H1 (cell line): Measurements from ENCODE around the gene MGST1. TPM values are rescaled to one million over a fixed set of nuclear protein-coding genes. Genes with fewer than 3 reads are reported as not detected.

Source experiments
- KDM1A ChIP-seq: fragments of 200-600, 300-600 bp; sonication (generic); IDR thresholded peaks from 2 replicates; pipeline ENCODE4 v1.7.1; 2016; ENCODE audit warnings: mild to moderate bottlenecking, low read length, borderline replicate concordance
- MAX ChIP-seq: IDR thresholded peaks from 2 replicates; pipeline ENCODE4 v1.6.1; 2012; ENCODE audit warnings: inconsistent platforms
- RXRA ChIP-seq: IDR thresholded peaks from 2 replicates; pipeline ENCODE4 v1.6.1; 2011; ENCODE audit warnings: low read depth, mild to moderate bottlenecking, low read length, moderate library complexity; ENCODE audit not compliant: insufficient read depth
- polyA plus RNA-seq, 7 experiments: library from polyadenylated mRNA; depleted of rRNA in 3 of 7; stranded (reverse) in 5 of 7; unstranded in 2 of 7; fragments of >200 nt in 5 of 7; fragments of 200-250 nt in 2 of 7; gene quantifications; 1 replicate in 5 of 7; 2 replicates in 1 of 7; 4 replicates in 1 of 7; pipeline versions ENCODE4 v1.2.1 to v1.2.3, GENCODE V29; 2011 to 2013; ENCODE audit warnings: missing spikeins in 2 of 7, mixed read lengths in 2 of 7
- total RNA-seq: library from RNA; stranded (reverse); fragmentation: NEBNext Ultra II Directional; extraction: Animal tissue kit (Norgen Biotek cat#: 25700); gene quantifications from 2 replicates; pipeline ENCODE4 v1.2.1, GENCODE V29; 2021
- TF ChIP-seq, protein P1 (sequence below): fragments of 300-600 bp; sonication (generic); IDR thresholded peaks from 2 replicates; pipeline ENCODE4 v1.7.1; 2012; ENCODE audit warnings: low read length, moderate library complexity, mild to moderate bottlenecking, inconsistent platforms; ENCODE audit not compliant: insufficient replicate concordance
- TF ChIP-seq, protein P2 (sequence below), 3 experiments: IDR thresholded peaks; 1 replicate in 2 of 3; 2 replicates in 1 of 3; pipeline versions ENCODE4 v1.5.1 to v1.6.1; 2011; ENCODE audit warnings: low read length in 3 of 3, mild to moderate bottlenecking in 3 of 3, inconsistent platforms in 2 of 3, low read depth in 1 of 3, moderate library complexity in 1 of 3; ENCODE audit not compliant: insufficient read depth in 1 of 3; ENCODE audit errors: control extremely low read depth in 1 of 3

MGST1 gene
- total and polyA plus RNA-seq, 2 of the 8 experiments (the other 6 are each of a cell fraction or from before 2014, with no cell fraction given) = 442 to 478 TPM

DNA sequence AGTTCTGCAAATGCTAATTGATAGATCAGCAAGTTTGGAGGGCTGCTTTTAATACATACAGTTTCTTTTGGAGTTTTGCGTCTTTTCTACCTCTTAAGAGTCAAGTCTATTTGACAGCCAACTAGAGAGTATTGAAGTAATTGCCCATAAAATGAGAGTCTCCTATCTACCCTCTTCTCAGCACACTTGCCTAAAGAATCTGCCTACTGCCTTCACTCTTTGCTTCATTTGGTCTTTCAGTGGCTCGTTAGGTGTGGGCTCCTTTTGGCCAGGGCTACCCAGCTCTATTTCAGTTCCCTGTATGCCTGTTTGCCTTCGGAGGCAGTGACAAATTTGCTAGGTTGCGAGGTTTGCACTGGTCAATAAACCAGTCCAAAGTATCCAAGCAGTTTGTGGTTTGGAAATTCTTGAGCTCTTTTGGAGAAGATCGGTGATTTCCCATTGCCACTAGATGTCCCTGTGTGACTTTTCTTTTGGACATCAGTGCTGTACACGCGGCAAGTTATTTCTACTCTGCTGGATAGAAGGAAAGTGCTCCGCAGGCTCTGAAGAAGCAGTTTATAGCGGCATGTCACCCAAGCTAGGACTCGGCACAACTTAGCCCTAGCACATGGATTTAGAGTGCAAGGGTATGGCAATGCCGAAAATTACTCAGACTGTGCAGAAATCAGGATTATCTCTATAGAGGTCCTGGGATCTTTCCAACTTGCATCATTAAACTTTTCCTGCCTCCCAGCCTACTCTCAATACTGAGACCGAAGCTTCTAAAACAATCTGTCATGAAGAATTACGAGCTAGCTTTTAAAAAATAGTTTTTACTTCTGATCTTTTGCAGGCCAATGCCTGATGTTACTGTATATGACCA, 38.6 kb downstream of the MGST1 start (continued):
- TF ChIP-seq, protein P1, sequence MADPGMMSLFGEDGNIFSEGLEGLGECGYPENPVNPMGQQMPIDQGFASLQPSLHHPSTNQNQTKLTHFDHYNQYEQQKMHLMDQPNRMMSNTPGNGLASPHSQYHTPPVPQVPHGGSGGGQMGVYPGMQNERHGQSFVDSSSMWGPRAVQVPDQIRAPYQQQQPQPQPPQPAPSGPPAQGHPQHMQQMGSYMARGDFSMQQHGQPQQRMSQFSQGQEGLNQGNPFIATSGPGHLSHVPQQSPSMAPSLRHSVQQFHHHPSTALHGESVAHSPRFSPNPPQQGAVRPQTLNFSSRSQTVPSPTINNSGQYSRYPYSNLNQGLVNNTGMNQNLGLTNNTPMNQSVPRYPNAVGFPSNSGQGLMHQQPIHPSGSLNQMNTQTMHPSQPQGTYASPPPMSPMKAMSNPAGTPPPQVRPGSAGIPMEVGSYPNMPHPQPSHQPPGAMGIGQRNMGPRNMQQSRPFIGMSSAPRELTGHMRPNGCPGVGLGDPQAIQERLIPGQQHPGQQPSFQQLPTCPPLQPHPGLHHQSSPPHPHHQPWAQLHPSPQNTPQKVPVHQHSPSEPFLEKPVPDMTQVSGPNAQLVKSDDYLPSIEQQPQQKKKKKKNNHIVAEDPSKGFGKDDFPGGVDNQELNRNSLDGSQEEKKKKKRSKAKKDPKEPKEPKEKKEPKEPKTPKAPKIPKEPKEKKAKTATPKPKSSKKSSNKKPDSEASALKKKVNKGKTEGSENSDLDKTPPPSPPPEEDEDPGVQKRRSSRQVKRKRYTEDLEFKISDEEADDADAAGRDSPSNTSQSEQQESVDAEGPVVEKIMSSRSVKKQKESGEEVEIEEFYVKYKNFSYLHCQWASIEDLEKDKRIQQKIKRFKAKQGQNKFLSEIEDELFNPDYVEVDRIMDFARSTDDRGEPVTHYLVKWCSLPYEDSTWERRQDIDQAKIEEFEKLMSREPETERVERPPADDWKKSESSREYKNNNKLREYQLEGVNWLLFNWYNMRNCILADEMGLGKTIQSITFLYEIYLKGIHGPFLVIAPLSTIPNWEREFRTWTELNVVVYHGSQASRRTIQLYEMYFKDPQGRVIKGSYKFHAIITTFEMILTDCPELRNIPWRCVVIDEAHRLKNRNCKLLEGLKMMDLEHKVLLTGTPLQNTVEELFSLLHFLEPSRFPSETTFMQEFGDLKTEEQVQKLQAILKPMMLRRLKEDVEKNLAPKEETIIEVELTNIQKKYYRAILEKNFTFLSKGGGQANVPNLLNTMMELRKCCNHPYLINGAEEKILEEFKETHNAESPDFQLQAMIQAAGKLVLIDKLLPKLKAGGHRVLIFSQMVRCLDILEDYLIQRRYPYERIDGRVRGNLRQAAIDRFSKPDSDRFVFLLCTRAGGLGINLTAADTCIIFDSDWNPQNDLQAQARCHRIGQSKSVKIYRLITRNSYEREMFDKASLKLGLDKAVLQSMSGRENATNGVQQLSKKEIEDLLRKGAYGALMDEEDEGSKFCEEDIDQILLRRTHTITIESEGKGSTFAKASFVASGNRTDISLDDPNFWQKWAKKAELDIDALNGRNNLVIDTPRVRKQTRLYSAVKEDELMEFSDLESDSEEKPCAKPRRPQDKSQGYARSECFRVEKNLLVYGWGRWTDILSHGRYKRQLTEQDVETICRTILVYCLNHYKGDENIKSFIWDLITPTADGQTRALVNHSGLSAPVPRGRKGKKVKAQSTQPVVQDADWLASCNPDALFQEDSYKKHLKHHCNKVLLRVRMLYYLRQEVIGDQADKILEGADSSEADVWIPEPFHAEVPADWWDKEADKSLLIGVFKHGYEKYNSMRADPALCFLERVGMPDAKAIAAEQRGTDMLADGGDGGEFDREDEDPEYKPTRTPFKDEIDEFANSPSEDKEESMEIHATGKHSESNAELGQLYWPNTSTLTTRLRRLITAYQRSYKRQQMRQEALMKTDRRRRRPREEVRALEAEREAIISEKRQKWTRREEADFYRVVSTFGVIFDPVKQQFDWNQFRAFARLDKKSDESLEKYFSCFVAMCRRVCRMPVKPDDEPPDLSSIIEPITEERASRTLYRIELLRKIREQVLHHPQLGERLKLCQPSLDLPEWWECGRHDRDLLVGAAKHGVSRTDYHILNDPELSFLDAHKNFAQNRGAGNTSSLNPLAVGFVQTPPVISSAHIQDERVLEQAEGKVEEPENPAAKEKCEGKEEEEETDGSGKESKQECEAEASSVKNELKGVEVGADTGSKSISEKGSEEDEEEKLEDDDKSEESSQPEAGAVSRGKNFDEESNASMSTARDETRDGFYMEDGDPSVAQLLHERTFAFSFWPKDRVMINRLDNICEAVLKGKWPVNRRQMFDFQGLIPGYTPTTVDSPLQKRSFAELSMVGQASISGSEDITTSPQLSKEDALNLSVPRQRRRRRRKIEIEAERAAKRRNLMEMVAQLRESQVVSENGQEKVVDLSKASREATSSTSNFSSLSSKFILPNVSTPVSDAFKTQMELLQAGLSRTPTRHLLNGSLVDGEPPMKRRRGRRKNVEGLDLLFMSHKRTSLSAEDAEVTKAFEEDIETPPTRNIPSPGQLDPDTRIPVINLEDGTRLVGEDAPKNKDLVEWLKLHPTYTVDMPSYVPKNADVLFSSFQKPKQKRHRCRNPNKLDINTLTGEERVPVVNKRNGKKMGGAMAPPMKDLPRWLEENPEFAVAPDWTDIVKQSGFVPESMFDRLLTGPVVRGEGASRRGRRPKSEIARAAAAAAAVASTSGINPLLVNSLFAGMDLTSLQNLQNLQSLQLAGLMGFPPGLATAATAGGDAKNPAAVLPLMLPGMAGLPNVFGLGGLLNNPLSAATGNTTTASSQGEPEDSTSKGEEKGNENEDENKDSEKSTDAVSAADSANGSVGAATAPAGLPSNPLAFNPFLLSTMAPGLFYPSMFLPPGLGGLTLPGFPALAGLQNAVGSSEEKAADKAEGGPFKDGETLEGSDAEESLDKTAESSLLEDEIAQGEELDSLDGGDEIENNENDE = no peak
- TF ChIP-seq RXRA = no peak
- TF ChIP-seq MAX = 0 out of 2 replicates have a peak, but pooled peaks have one; percentile 18
- TF ChIP-seq, protein P2, sequence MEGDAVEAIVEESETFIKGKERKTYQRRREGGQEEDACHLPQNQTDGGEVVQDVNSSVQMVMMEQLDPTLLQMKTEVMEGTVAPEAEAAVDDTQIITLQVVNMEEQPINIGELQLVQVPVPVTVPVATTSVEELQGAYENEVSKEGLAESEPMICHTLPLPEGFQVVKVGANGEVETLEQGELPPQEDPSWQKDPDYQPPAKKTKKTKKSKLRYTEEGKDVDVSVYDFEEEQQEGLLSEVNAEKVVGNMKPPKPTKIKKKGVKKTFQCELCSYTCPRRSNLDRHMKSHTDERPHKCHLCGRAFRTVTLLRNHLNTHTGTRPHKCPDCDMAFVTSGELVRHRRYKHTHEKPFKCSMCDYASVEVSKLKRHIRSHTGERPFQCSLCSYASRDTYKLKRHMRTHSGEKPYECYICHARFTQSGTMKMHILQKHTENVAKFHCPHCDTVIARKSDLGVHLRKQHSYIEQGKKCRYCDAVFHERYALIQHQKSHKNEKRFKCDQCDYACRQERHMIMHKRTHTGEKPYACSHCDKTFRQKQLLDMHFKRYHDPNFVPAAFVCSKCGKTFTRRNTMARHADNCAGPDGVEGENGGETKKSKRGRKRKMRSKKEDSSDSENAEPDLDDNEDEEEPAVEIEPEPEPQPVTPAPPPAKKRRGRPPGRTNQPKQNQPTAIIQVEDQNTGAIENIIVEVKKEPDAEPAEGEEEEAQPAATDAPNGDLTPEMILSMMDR (IDR thresholded peaks at IDR 0.05; ENCODE audit: control extremely low read depth in 1 of 3, insufficient read depth in 1 of 3, low read depth in 1 of 3, low read length in 3 of 3) = peak in 2 of 3 experiments; percentile 59 to 65; a peak in 3 of 4 replicates
- TF ChIP-seq KDM1A = no peak
